Activated CD4-positive, alpha-beta T cell treated with anti-CD3 and anti-CD28 coated beads for 24 hours (primary cell): ENCODE measurements around the gene KHSRP.

ENCODE experiments used
- DNase-seq, 2 donors: peaks; one replicate each; pipeline ENCODE4 v3.0.0-alpha.2; 2020; ENCODE audit warnings: low read depth in 2 of 2

KHSRP gene

DNA sequence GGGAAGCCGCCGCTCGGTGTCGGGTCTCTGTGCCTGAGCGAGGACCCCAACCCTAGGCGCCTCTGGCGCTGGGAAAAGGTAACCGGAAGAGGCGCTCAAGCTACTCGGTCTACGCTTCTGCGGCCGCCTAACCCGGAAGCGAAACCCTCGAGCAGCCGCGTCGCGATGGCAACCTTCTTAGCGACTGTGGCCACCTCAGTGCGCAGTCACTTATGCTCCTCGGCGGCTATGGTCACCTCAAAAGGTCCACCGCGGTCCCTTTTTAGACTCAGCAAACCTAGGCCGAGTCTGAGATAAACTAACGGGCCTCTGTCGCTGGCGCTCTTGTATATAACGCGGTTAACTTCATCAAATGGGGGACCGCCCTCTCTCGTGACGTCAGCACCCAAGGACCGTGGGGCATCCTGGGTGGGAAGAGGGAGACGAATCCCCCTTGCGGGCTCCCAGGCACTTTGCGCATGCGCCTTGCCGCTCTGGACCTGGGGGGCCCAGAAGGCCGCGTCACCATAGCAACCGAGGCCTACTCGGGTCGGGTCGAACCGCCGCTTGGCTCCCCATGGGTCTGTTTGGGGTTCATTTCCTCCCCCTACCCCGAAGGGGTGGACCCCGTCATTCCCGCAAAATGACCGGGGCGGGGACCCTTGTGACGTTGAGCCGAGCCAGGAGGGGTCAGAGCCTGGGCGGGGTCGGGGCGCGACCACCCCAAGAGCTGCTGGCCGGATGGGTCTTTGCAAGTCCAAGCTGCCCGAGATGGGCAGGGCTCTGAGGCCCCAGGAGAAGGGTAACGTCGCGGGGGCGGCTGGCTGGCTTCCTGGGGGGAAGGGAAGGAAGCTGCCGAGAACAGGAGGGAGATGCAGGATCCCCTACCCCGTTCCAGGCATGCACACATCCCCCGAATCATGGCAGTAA lies 31.3 kb downstream of the KHSRP start, which contains the start of gene GTF2F1:
TSS of gene GTF2F1 (minus strand) at position 91 of the 909 bp plus-strand sequence. CDS start 169 bp downstream, outside the sequence.
- peak; percentile 87 to 89 for DNase-seq

DNA sequence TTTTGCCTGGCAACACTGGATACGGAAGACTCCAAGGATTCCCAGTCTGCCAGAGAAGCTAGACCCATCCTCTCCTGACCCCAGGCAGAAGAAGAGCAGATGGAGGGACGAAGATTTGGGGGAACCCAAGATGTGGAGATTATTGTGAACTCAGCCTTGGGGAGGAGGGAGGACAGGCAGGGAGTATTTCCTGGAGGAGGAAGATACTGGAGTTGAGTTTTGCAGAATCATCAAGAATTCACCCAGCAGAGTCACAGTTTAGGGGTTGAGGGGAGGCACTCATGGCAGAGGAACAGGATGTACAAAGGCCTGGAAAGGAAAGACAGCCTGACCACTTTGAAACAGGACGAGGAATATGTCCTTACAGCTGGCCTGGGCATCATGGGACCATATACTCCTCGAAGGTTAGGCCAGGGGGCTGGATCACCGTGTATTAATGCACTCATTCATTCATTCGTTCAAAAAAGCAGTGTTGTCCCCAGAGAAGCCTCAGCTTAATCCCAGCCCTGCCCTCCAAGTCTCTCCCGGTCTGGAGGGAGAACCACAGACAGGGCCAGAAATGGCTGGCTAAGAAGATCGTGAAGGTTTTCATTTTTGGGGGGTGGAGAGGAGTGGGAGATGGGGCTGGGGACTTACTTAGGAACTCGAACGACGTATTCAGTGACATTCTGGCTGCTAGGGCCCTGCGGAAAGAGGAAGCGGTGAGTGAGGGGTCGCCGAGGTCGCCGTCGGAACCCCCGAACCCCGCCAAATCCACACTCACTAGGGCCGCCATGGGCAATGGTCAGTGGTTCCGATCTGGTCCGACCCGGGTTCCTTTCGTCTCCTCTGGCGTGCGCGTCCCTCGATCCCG lies 32.2 kb downstream of the KHSRP start:
- DNase-seq = no peak

DNA sequence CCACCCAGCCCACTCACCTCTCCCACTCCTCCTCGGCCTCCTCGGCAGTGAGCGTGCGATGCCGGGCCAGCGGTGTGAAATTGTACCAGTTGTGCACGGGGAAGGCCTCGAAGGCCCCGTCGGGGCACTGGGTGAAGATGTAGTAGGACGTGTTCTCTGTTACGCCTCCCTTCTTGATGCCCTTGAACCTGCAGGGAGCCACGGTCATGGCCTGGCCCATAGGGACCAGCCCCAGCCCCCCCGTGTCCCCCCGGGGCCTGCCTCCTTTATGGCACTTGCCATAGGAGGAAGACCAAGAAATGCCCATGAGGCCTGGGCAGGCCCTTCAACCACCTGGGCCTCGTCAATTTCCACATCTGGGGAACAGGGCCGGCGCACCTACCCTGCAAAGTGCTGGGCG lies 37.2 kb downstream of the KHSRP start:
- no peak for DNase-seq

DNA sequence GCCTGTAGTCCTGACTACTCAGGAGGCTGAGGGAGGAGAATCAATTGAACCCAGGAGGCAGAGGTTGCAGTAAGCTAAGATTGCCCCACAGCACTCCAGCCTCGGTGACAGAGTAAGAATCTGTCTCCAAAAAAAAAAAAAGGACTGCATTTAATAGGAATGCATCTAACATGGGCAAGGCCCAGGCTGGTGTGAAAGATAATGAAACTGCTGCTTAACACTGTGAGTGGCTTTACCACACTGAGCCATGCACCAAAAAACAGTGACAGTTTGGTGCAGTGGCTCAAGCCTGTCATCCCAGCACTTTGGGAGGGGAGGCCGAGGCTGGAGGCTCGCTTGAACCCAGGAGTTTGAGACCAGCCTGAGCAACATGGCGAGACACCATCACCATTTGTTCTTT lies 40.2 kb downstream of the KHSRP start:
- no peak for DNase-seq

DNA sequence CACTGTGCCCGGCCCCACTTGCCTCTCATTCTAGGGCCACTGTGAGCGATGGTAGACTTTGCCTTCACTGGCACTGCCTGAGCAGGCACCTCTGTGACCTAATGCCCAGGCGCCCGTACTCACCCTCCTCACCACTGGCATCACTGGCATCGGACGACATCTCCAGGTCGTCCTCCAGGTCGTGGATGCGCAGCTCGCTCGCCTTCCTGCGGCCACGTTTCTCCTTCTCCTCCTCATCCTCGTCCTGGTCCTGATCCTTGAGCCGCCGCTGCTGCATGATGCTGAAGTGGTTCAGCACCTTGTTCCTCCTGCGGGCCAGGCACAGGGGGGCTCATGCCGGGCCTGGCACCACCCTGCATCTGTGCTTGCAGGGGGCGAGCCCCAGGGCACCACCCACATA lies 41.4 kb downstream of the KHSRP start:
- DNase-seq = no peak

DNA sequence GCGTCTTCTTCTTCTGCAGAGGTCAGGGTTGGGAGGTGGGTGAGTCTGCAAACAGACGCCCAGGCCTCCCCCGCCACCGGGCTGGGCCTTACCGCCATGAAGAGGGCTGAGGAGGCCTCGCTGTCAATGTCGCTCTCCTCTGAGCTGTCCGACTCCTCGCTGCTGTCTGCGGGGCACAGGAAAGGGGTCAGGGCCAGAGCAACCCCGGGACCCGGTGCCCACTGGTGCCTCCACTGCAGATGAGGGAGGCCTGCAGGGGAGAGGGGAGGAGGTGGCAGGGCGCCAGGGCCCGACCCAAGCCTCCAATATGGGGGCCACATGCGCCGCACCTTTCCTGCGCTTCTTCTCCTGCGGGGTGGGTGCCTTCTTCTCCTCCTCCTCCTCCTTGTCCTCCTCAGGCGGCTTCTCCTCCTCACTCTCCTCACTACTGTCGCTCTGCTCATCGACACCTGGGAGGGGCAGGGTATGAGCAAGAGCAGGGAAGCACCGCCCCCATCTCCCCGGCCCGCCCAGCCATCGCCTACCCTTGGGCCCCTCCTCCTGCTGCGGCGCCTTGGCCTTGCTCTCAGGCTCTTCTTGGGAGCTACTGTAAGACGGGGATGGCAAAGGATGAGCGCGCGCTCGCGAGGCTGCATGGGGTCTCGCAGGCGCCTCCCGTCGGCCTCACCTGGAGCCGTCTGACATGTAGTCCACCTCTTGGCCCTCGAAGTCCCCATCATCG lies 43.4 kb downstream of the KHSRP start:
- DNase-seq = no peak

DNA sequence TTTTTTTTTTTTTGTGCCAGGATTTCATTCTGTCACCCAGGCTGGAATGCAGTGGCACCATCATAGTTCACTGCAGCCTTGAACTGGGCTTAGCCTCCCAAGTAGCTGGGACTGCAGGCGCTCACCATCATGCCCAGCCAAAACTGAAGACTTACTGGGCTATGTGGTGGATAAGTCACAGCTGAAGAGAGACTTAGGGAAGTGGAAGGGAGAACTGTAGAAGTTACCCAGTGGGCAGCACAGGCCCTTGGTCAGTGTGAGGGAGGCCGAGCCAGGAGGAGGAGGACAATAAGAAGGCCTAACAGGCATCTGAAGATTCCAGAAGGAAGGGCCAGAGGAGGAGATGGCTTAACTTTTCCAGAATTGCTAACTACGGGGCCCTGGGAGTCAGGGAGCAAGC lies 44.9 kb downstream of the KHSRP start:
- no peak for DNase-seq

DNA sequence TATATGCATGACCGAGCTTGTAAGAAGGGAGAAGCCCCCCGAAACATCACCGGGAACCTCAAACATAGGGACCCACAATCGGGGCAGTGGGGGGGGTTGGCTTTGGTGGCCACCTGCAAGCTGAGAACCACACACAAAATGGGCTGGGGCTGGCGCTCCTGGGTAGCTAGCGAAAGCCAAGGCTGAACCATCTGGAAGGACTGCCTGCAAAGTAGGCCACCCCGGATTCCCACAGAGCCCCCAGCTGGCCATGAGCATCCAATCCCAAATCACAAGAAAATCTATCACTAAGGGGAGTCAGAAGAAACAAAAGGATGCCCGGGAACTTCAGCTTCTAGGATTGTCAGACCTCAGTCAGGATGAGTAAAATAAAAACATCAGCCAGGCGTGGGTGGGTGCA lies 46.1 kb downstream of the KHSRP start:
- no peak for DNase-seq

DNA sequence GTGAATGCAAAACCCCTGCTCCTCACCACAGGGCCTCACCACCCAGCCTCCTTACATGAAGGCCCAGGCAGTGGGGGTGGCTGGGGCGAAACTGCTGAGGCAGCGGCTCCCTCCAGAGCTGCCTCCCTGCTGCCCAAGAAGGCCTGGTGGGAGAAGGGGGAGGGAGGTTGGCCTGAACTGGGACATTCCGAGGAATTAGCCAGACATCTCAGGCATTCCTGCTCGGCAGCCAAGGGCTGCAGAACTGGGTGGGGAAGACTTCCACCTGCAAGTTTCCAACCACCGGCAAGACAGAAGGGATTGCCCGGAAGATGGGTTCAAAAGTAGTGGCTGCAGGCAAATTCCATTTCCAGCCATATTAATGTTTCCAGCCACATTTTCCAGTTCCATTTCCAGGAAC lies 46.6 kb downstream of the KHSRP start:
- no peak for DNase-seq

DNA sequence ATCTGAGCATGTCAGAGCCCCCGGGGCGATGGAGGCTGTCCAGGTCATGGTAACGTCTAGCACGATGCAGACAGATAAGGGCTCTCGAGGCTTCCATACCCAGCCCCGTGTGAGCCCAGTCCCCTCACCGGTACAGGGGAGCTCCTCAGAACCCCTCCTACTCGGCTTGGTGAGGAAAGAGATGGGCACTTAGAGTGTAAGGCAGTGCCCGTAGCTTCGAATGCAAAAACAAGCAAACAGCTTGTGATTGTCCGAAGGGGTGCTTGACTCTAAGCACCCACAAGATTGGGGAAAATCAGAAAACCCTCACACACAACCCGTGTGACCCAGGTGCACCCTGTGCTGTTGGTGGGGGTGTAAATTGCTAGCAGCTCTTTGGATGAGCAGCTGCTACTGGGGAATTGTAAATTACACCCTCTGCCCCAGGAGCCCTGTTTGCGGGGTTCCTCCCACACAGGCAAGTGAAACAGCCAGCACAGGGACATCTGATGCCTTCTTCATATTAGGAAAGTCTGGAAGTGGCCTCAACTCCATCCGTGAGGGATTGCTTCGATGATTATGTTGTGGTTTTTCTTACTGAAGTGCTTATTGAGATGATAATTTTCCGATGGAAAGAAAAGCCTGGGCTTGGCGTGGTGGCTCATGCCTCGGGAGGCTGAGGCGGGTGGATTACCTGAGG lies 48.0 kb downstream of the KHSRP start:
- no peak for DNase-seq

DNA sequence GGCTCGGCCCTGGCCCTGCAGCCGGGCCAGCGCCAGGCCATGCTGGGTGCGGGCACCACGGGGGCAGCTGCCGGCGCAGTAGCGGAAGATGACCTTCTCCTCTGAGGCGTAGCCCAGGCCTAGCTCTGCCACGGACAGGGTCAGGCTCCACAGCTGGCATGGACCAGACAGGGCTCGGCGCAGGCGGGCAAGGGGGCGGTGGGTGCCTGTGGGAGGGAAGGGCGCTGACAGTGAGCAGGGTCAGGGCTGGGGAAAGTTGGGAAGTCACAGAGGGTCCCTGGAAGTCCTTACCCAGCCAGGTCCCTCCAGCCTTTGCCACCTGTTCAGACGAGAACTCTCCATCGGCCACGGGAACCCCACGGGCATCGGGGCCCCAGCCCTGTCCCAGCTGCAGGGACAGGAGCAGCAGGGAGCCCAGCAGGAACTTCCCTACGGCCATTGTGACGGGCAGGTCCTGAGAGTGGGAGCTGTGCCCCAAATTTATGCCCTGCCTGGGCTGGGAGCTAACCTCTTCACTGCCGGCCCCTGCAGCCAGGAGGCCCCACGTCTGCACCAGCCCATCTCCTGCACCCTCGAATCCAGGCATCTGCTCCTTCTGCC lies 49.1 kb downstream of the KHSRP start, which contains the start of gene PSPN:
TSS of gene PSPN (minus strand) at position 523 of the 600 bp plus-strand sequence. CDS start at position 439, 84 bp downstream.
- DNase-seq = no peak

DNA sequence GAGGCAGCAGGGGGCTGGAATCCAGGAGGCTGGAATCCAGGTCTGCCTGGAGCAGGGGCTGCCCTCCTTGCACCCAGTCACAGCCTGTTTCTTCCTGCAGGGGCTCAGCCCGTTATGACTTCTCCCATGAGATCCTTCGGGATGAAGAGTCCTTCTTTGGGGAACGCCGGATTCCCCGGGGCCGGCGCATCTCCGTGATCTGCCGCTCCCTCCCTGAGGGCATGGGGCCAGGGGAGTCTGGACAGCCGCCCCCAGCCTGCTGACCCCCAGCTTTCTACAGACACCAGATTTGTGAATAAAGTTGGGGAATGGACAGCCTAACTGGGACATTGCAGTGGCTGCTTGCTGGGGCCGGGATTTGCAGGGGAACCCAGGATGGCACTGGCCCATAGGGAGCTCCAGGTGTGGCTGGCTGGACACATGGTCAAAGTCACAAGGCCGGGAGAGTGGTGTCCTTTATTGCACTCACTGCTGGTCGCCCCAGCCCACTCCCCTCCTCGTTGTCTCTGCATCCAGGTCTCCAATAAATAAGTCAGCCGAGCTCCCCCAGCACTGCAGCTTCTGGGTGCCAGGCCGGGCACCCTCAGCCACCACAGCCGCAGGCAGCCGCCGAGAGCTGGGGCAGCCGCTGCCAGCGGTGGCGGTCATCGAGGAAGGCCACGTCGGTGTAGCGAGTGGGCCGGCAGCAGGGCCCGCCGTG lies 49.8 kb downstream of the KHSRP start:
- DNase-seq = no peak

DNA sequence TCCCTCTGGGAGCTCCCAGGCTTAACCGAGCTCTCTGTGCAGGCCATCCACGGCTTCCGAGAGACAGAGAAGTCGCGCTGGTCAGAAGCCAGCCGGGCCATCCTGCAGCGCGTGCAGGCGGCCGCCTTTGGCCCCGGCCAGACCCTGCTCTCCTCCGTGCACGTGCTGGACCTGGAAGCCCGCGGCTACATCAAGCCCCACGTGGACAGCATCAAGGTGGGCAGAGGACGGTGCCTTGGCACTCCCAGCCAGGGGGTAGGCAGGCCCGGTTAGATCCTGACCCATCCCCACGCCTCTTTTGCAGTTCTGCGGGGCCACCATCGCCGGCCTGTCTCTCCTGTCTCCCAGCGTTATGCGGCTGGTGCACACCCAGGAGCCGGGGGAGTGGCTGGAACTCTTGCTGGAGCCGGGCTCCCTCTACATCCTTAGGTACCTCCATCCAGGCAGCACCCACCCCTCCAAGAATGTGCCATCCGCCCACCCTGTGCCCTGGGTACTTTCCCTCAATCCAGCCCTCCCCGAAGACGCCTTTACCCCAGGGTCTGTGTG lies 50.4 kb downstream of the KHSRP start:
- DNase-seq = no peak

DNA sequence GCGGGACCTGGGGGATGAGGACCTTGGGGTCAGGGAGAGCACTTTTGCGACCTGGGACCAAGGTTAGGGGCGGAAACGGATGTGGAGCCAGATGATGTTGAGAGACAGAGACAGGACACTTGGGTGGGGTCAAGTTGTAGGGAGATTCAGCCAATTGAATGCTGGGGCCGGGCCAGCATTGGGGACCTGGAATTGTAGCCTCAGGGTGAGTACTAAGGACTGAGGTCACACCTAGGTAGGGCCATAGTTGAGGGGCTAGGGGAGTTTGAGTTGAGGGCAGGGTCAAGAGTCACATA lies 50.9 kb downstream of the KHSRP start:
- DNase-seq = no peak

DNA sequence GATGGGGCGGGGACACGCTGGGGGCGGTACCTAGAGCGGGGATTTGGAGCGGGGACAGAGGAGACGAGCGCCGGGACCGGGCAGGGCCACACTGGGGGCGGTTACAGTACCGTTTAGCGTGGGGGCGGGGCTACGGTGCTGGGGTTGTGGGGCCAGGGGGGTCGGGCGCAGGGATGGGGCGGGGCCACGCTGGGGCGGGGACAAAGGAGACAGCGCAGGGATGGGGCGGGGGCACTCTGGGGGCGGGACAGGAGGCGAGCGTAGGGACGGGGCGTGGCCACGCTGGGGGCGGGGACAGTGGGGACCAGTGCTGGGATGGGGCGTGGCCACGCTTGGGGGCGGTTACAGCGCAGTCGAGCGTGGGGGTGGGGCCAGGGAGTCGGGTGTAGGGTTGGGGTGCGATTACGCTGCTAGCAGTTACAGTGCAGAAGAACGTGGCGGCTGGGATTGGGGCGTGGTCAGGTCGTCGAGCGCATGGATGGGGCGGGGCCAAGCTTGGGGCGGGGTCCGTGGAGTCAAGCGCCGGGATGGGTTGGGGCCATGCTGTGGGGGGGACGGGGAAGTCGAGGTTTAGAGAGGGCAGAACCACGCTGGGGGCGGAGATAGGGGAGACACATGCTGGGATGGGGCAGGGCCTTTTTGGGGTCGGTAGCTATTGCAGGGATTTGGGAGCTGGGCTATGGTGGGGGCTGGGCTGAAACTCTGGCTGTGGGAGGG lies 51.4 kb downstream of the KHSRP start:
- peak; percentile 100 for DNase-seq

DNA sequence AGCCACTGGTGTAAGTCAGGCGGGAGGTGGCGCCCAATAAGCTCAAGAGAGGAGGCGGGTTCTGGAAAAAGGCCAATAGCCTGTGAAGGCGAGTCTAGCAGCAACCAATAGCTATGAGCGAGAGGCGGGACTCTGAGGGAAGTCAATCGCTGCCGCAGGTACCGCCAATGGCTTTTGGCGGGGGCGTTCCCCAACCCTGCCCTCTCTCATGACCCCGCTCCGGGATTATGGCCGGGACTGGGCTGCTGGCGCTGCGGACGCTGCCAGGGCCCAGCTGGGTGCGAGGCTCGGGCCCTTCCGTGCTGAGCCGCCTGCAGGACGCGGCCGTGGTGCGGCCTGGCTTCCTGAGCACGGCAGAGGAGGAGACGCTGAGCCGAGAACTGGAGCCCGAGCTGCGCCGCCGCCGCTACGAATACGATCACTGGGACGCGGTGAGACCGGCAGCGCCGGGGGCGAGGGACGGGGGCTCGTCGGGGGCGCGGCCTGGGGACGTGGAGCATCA lies 52.0 kb downstream of the KHSRP start, which contains the start of gene ALKBH7:
TSS of gene ALKBH7 (plus strand) at position 201 of the 502 bp plus-strand sequence. CDS start at position 228, 27 bp downstream.
- DNase-seq = peak; percentile 90 to 96

DNA sequence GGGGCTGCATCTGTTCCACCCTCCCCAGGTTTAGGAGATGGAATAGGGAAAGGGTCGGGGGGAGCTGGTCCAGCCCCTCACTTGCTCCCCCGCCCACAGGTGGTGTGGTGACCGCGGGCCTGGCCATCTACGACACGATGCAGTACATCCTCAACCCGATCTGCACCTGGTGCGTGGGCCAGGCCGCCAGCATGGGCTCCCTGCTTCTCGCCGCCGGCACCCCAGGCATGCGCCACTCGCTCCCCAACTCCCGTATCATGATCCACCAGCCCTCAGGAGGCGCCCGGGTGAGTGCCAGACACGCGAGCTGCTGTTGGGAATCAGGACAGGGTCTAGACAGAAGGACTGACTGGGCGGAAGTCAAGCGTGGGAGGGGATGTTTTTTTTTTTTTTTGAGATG lies 60.3 kb downstream of the KHSRP start:
- DNase-seq = no peak
